Measurements from ENCODE around the gene SLC25A3.
A peak's percentile ranks its signal among the peaks of the same experiment; 100 is the strongest.
"Not testable (repeated sequence)": the region's sequence is repeated elsewhere in the genome, so short reads cannot be mapped to it uniquely, and the experiment has no call there.

SLC25A3 gene

GRCh38 chr12:98595243-98595988, 1.9 kb downstream of the SLC25A3 start:
- Histone ChIP-seq H3K4me2 (ENCODE audit: low read length) (peak overlapping the region; percentile 81), H3K36me3 (ENCODE audit: insufficient read depth, low read length) (peaks cover 49% of the 10 kb centered on the region), H3K4me1 (ENCODE audit: control insufficient read depth, insufficient read depth, low read length) (peaks cover 17% of the 10 kb centered on the region), H3K9ac (ENCODE audit: low read depth, low read length) (peak overlapping the region; percentile 99), H3K9me3 (replicated peaks; ENCODE audit: low read length) (no peaks in the 10 kb centered on the region), H3K27me3 (ENCODE audit: control insufficient read depth, insufficient read depth, low read length) (no peaks in the 10 kb centered on the region), H3K4me3 (ENCODE audit: low read length) (peak overlapping the region; percentile 97)

DNA sequence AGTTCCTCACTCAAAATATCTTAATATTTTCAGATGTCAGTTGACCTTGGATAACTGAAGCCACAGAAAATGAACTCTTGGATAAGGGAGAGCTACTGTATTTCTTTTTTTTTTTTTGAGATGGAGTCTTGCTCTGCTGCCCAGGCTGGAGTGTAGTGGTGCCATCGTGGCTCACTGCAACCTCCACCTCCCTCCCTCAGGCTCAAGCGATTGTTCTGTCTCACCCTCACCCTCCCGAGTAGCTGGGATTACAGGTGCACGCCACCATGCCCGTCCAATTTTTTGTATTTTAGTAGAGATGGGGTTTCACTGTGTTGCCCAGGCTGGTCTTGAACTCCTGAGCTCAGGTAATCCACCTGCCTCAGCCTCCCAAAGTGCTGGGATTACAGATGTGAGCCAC, 3.8 kb downstream of the SLC25A3 start:
- not testable (repeated sequence) for H3K9me3 ChIP-seq (replicated peaks; ENCODE audit: low read length); H3K9ac ChIP-seq (ENCODE audit: low read depth, low read length); H3K4me3 ChIP-seq (ENCODE audit: low read length); H3K4me2 ChIP-seq (ENCODE audit: low read length); H3K27me3 ChIP-seq (ENCODE audit: control insufficient read depth, insufficient read depth, low read length)
- peaks cover 68% of the 10 kb centered on the region for H3K36me3 ChIP-seq (ENCODE audit: insufficient read depth, low read length)
- H3K4me1 ChIP-seq (ENCODE audit: control insufficient read depth, insufficient read depth, low read length): peaks cover 17% of the 10 kb centered on the region

GRCh38 chr12:98601924-98602323, 8.4 kb downstream of the SLC25A3 start:
- H3K4me2 ChIP-seq (ENCODE audit: low read length): no peak overlapping the region
- H3K27me3 ChIP-seq (ENCODE audit: control insufficient read depth, insufficient read depth, low read length): no peaks in the 10 kb centered on the region
- H3K4me3 ChIP-seq (ENCODE audit: low read length): no peak overlapping the region
- peaks cover under 1% of the 10 kb centered on the region for H3K4me1 ChIP-seq (ENCODE audit: control insufficient read depth, insufficient read depth, low read length)
- peaks cover 66% of the 10 kb centered on the region for H3K36me3 ChIP-seq (ENCODE audit: insufficient read depth, low read length)
- H3K9ac ChIP-seq (ENCODE audit: low read depth, low read length): no peak overlapping the region
- no peaks in the 10 kb centered on the region for H3K9me3 ChIP-seq (replicated peaks; ENCODE audit: low read length)

DNA sequence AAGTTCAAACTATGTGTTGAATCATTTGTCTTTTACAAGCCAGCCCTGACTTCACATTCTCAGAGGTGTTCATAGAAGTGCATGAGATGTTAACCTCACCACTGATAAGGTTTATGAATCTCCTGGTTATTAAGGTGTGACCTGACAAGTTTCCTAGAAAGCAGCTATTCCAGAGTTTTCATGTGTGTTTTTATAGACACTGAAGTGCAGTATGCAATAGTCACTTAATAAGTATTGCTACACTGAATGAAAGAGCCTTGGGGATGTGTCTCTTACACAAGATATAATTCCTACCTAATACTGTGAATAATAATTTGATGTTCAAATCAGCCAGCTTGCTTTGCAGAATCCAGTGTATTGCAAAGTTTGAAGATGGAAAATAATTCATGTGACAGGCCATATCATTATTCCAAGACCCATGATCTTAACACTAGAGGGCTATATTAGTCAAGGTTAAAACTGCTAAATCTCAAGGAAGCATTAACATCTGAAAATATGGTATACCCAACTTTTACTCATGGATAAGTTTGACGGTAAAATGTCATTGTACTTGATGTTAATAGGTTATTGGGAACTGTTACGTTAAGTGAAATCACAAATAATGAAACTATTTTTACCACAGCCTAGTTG, 13.0 kb downstream of the SLC25A3 start:
- Histone ChIP-seq H3K9me3 (replicated peaks; ENCODE audit: low read length) (no peaks in the 10 kb centered on the region), H3K4me3 (ENCODE audit: low read length) (no peak overlapping the region), H3K36me3 (ENCODE audit: insufficient read depth, low read length) (peaks cover 28% of the 10 kb centered on the region), H3K4me2 (ENCODE audit: low read length) (no peak overlapping the region), H3K27me3 (ENCODE audit: control insufficient read depth, insufficient read depth, low read length) (no peaks in the 10 kb centered on the region), H3K9ac (ENCODE audit: low read depth, low read length) (no peak overlapping the region), H3K4me1 (ENCODE audit: control insufficient read depth, insufficient read depth, low read length) (no peaks in the 10 kb centered on the region)

DNA sequence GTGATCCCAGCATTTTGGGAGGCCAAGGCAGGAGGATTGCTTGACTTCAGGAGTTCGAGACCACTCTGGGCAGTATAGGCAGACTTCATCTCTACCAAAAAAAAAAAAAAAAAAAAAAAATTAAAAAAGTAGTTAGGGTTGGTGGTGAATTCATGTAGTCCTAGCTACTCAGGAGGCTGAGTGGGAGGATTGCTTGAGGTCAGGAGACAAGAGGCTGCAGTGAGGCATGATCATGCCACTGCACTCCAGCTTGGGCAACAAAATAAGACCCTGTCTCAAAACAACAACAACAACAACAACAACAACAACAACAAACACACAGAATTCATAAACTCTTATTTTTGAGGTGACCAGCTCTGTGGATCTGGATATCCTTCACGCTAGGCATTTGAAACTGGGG, 17.1 kb downstream of the SLC25A3 start:
- no peak overlapping the region for H3K4me3 ChIP-seq (ENCODE audit: low read length)

DNA sequence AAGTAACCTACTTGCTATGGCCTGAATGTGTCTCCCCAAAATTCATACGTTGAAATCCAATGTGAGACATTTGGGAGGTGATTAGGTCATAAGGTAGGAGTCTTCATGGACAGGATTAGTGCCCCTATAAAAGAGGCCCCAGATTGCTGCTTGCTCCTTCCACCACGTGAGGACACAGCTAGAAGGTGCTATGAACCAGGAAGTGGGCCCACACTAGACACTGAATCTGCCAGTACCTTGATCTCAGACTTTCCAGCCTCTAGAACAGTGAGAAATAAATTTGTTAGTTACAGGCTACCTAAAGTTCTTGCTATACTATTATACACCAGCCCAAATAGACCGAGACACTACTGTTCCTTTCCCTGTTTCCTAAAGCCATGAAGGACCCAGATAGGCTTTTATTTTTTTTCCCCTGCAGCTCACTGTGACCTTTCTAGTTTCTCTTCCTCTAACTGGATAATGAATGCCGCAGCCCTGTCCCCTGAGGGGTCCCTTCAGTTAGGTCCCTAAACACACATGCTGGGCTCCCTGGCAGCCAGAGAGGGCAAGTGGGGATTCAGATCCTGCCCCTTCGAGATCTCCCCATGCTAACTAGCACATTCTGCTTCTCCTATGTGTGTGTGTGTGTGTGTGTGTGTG, 19.3 kb downstream of the SLC25A3 start:
- H3K4me1 ChIP-seq (ENCODE audit: control insufficient read depth, insufficient read depth, low read length): no peaks in the 10 kb centered on the region

More for the DNA sequence above, 17.1 kb downstream of the SLC25A3 start:
- no peak overlapping the region for H3K9ac ChIP-seq (ENCODE audit: low read depth, low read length)
- no peaks in the 10 kb centered on the region for H3K4me1 ChIP-seq (ENCODE audit: control insufficient read depth, insufficient read depth, low read length)
- no peaks in the 10 kb centered on the region for H3K27me3 ChIP-seq (ENCODE audit: control insufficient read depth, insufficient read depth, low read length)
- H3K4me2 ChIP-seq (ENCODE audit: low read length): no peak overlapping the region
- H3K36me3 ChIP-seq (ENCODE audit: insufficient read depth, low read length): peaks cover 9% of the 10 kb centered on the region
- H3K9me3 ChIP-seq (replicated peaks; ENCODE audit: low read length): no peaks in the 10 kb centered on the region

GRCh38 chr12:98618952-98619351, 25.5 kb downstream of the SLC25A3 start:
- no peaks in the 10 kb centered on the region for H3K9me3 ChIP-seq (replicated peaks; ENCODE audit: low read length)

More for the DNA sequence above, 19.3 kb downstream of the SLC25A3 start:
- Histone ChIP-seq H3K9me3 (replicated peaks; ENCODE audit: low read length) (no peaks in the 10 kb centered on the region), H3K4me2 (ENCODE audit: low read length) (no peak overlapping the region), H3K36me3 (ENCODE audit: insufficient read depth, low read length) (peaks cover 9% of the 10 kb centered on the region), H3K4me3 (ENCODE audit: low read length) (no peak overlapping the region), H3K9ac (ENCODE audit: low read depth, low read length) (no peak overlapping the region), H3K27me3 (ENCODE audit: control insufficient read depth, insufficient read depth, low read length) (no peaks in the 10 kb centered on the region)

GRCh38 chr12:98635657-98636323, 42.3 kb downstream of the SLC25A3 start:
- H3K4me1 ChIP-seq (ENCODE audit: control insufficient read depth, insufficient read depth, low read length): peaks cover 18% of the 10 kb centered on the region
- no peak overlapping the region for H3K9ac ChIP-seq (ENCODE audit: low read depth, low read length)
- H3K9me3 ChIP-seq (replicated peaks; ENCODE audit: low read length): no peaks in the 10 kb centered on the region
- H3K4me2 ChIP-seq (ENCODE audit: low read length): no peak overlapping the region
- H3K4me3 ChIP-seq (ENCODE audit: low read length): no peak overlapping the region
- peaks cover 21% of the 10 kb centered on the region for H3K36me3 ChIP-seq (ENCODE audit: insufficient read depth, low read length)
- H3K27me3 ChIP-seq (ENCODE audit: control insufficient read depth, insufficient read depth, low read length): no peaks in the 10 kb centered on the region

More at GRCh38 chr12:98618952-98619351, 25.5 kb downstream of the SLC25A3 start:
- peaks cover 2% of the 10 kb centered on the region for H3K36me3 ChIP-seq (ENCODE audit: insufficient read depth, low read length)
- H3K9ac ChIP-seq (ENCODE audit: low read depth, low read length): no peak overlapping the region
- no peaks in the 10 kb centered on the region for H3K27me3 ChIP-seq (ENCODE audit: control insufficient read depth, insufficient read depth, low read length)
- H3K4me1 ChIP-seq (ENCODE audit: control insufficient read depth, insufficient read depth, low read length): peaks cover 8% of the 10 kb centered on the region
- H3K4me2 ChIP-seq (ENCODE audit: low read length): no peak overlapping the region
- no peak overlapping the region for H3K4me3 ChIP-seq (ENCODE audit: low read length)

DNA sequence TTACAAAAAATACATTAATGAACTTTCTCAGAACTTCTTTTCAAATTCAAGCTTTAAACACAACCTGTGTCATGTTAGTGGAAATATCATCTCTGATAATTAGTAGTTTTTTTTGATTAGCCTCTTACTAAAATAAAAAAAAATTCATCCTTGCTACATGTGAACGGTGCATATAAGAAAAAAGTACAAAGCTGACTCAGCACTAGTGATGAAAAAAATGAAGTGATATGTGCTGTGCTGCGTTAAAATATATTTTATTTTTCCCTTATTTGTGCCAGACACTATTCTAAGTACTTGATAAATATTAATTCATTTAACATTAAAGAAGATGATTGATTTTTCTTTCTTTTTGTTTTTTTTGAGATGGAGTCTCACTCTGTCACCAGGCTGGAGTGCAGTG, 43.6 kb downstream of the SLC25A3 start:
- H3K4me2 ChIP-seq (ENCODE audit: low read length): no peak overlapping the region

GRCh38 chr12:98638009-98638408, 44.5 kb downstream of the SLC25A3 start:
- H3K9me3 ChIP-seq (replicated peaks; ENCODE audit: low read length): no peaks in the 10 kb centered on the region
- H3K27me3 ChIP-seq (ENCODE audit: control insufficient read depth, insufficient read depth, low read length): no peaks in the 10 kb centered on the region
- H3K4me3 ChIP-seq (ENCODE audit: low read length): no peak overlapping the region
- H3K4me2 ChIP-seq (ENCODE audit: low read length): no peak overlapping the region
- peaks cover 12% of the 10 kb centered on the region for H3K36me3 ChIP-seq (ENCODE audit: insufficient read depth, low read length)
- no peak overlapping the region for H3K9ac ChIP-seq (ENCODE audit: low read depth, low read length)
- peaks cover 24% of the 10 kb centered on the region for H3K4me1 ChIP-seq (ENCODE audit: control insufficient read depth, insufficient read depth, low read length)

More for the DNA sequence above, 43.6 kb downstream of the SLC25A3 start:
- H3K27me3 ChIP-seq (ENCODE audit: control insufficient read depth, insufficient read depth, low read length): no peaks in the 10 kb centered on the region
- no peak overlapping the region for H3K9ac ChIP-seq (ENCODE audit: low read depth, low read length)
- peaks cover 20% of the 10 kb centered on the region for H3K36me3 ChIP-seq (ENCODE audit: insufficient read depth, low read length)
- H3K4me1 ChIP-seq (ENCODE audit: control insufficient read depth, insufficient read depth, low read length): peaks cover 19% of the 10 kb centered on the region
- no peak overlapping the region for H3K4me3 ChIP-seq (ENCODE audit: low read length)
- no peaks in the 10 kb centered on the region for H3K9me3 ChIP-seq (replicated peaks; ENCODE audit: low read length)

DNA sequence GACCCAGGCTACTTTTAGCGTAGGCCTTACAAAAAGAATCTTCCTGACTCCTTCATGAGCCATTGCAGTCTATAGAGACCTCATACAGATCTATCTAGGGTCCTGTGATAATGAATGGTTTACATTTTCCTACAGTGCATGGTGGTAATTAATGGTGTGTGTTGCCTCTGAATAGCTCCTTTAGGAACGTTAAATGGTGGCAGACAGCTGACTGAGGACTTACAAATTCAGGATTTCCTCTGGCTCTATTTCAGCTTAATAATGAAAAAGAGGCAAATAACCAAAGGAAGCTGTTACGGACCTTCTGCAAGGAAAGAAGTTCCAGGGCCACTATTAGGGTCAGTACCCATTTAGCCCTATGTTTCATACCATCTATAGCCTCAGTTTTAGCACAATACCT, 46.0 kb downstream of the SLC25A3 start:
- Histone ChIP-seq H3K4me2 (ENCODE audit: low read length) (no peak overlapping the region), H3K9ac (ENCODE audit: low read depth, low read length) (no peak overlapping the region), H3K27me3 (ENCODE audit: control insufficient read depth, insufficient read depth, low read length) (no peaks in the 10 kb centered on the region), H3K9me3 (replicated peaks; ENCODE audit: low read length) (no peaks in the 10 kb centered on the region), H3K4me3 (ENCODE audit: low read length) (no peak overlapping the region), H3K36me3 (ENCODE audit: insufficient read depth, low read length) (no peaks in the 10 kb centered on the region), H3K4me1 (ENCODE audit: control insufficient read depth, insufficient read depth, low read length) (peaks cover 24% of the 10 kb centered on the region)
